ENCODE results near the gene SELENOW.
"Not testable (repeated sequence)": the region's sequence is repeated elsewhere in the genome, so short reads cannot be mapped to it uniquely, and the experiment has no call there.

Gene SELENOW

DNA sequence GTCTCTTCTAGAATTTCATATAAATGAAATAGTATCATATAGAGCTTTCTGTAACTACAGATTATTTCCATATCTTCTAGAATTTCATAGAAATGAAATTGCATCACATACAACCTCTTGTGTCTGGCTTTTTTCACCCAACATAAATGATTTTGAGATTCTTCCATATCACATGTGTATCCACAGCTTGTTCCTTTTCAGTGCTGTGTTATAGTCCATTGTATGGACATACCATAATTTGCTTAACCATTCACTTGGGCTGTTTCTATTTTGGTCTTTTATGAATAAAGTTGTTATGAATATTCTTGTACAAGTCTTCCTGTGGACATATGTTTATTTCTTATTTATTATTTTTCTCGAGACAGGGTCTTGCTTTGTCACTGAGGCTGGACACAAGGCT lies 14.1 kb downstream of the SELENOW start:
- no peaks in the 10 kb centered on the region for H3K4me1 ChIP-seq (ENCODE audit: control insufficient read depth, low read depth, low read length)
- no peak overlapping the region for H3K4me3 ChIP-seq (ENCODE audit: low read length)
- H3K9ac ChIP-seq (ENCODE audit: low read length): no peak overlapping the region
- H3K27me3 ChIP-seq (ENCODE audit: control insufficient read depth, insufficient read depth, low read length): no peaks in the 10 kb centered on the region
- H3K36me3 ChIP-seq (ENCODE audit: control insufficient read depth, low read depth, low read length): no peaks in the 10 kb centered on the region
- no peak overlapping the region for H3K27ac ChIP-seq (ENCODE audit: low read length)
- peaks cover 2% of the 10 kb centered on the region for H3K9me3 ChIP-seq (ENCODE audit: control insufficient read depth, low read depth, low read length)

DNA sequence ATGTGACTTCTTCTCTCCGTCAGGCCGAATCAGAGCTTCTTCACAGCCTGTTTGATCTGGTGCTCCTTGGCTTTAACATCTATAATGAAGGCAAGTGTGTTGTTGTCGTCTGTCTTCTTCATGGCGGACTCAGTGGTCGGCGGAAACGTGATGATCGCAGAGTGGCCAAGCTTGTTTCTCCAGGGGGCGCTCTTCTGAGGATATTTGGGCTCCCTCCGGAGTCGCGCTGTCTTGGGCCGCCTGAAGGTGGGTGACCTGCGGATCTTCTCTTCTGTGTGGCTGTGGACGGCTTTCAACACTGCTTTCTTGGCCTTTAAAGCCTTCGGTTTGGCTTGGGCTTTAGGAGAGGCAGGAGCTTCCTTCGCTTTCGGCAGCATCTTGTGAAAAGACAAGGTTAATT lies 16.0 kb downstream of the SELENOW start:
- H3K27me3 ChIP-seq (ENCODE audit: control insufficient read depth, insufficient read depth, low read length): no peaks in the 10 kb centered on the region
- H3K4me3 ChIP-seq (ENCODE audit: low read length): no peak overlapping the region
- no peaks in the 10 kb centered on the region for H3K4me1 ChIP-seq (ENCODE audit: control insufficient read depth, low read depth, low read length)
- H3K27ac ChIP-seq (ENCODE audit: low read length): no peak overlapping the region
- no peak overlapping the region for H3K9ac ChIP-seq (ENCODE audit: low read length)
- H3K36me3 ChIP-seq (ENCODE audit: control insufficient read depth, low read depth, low read length): no peaks in the 10 kb centered on the region
- peaks cover 2% of the 10 kb centered on the region for H3K9me3 ChIP-seq (ENCODE audit: control insufficient read depth, low read depth, low read length)

DNA sequence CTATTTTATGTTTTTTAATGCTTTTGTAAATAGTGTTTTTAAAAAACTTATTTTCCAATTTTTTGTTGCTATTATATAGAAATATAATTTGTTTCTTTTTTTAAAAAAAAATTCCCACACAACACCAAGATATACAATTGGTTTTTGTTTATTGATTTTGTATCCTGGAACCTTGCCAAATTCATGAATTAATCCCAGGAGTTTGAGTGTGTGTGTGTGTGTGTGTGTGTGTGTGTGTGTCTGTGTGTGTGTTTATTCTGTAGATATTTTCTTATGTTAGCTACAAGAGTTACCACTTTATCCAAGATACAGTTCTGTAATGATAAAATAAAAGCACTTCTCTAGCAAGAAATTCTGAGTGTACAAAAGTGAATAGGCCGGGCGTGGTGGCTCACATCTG lies 18.3 kb downstream of the SELENOW start:
- H3K27me3 ChIP-seq (ENCODE audit: control insufficient read depth, insufficient read depth, low read length): no peaks in the 10 kb centered on the region
- H3K4me1 ChIP-seq (ENCODE audit: control insufficient read depth, low read depth, low read length): no peaks in the 10 kb centered on the region
- no peak overlapping the region for H3K4me3 ChIP-seq (ENCODE audit: low read length)
- peaks cover 6% of the 10 kb centered on the region for H3K9me3 ChIP-seq (ENCODE audit: control insufficient read depth, low read depth, low read length)
- H3K36me3 ChIP-seq (ENCODE audit: control insufficient read depth, low read depth, low read length): no peaks in the 10 kb centered on the region
- no peak overlapping the region for H3K9ac ChIP-seq (ENCODE audit: low read length)
- no peak overlapping the region for H3K27ac ChIP-seq (ENCODE audit: low read length)

GRCh38 chr19:47797996-47798903 lies 19.7 kb downstream of the SELENOW start:
- Histone ChIP-seq H3K27ac (ENCODE audit: low read length) (no peak overlapping the region), H3K4me1 (ENCODE audit: control insufficient read depth, low read depth, low read length) (no peaks in the 10 kb centered on the region), H3K36me3 (ENCODE audit: control insufficient read depth, low read depth, low read length) (no peaks in the 10 kb centered on the region), H3K27me3 (ENCODE audit: control insufficient read depth, insufficient read depth, low read length) (no peaks in the 10 kb centered on the region), H3K9me3 (ENCODE audit: control insufficient read depth, low read depth, low read length) (peaks cover 4% of the 10 kb centered on the region), H3K9ac (ENCODE audit: low read length) (no peak overlapping the region), H3K4me3 (ENCODE audit: low read length) (no peak overlapping the region)

DNA sequence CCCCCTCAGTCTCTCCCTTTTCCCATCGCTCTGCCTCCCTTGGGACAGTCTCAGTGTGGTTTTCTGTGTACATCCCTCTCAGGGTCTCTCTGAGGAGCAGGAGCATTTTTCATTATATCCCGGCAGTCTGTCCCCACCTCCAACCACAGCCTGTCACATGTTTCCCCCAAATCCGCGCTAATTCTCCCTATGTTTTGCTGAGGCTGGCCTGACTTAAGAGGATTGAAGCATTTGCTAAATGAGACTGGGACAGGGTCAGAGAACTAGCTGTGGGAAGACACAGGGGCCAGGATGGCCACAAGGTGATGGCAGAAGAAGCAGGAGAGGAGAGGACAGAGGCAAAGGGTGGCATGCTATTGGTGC lies 20.4 kb downstream of the SELENOW start:
- Histone ChIP-seq H3K9ac (ENCODE audit: low read length) (no peak overlapping the region), H3K27ac (ENCODE audit: low read length) (no peak overlapping the region), H3K4me1 (ENCODE audit: control insufficient read depth, low read depth, low read length) (no peaks in the 10 kb centered on the region), H3K4me3 (ENCODE audit: low read length) (no peak overlapping the region), H3K9me3 (ENCODE audit: control insufficient read depth, low read depth, low read length) (peaks cover 4% of the 10 kb centered on the region), H3K36me3 (ENCODE audit: control insufficient read depth, low read depth, low read length) (no peaks in the 10 kb centered on the region), H3K27me3 (ENCODE audit: control insufficient read depth, insufficient read depth, low read length) (no peaks in the 10 kb centered on the region)

DNA sequence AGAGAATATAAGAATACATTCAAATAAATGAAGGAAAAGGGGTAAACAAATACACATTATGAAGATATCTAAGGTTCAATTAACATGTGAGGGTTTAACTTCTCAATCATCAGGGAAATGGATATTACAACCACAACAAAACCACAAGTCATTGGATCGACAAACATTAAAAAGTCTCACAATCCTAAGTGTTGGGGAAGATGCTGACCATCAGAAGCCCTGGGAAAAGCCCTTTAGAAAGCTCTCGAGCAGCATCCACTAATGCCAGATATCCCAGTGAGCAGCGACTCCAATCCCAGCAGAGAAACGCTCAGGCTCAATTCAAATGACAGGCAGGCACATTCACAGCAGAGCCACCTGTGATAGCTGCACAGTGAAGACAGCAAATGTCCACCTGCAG lies 22.8 kb downstream of the SELENOW start:
- Histone ChIP-seq H3K36me3 (ENCODE audit: control insufficient read depth, low read depth, low read length) (no peaks in the 10 kb centered on the region), H3K27me3 (ENCODE audit: control insufficient read depth, insufficient read depth, low read length) (no peaks in the 10 kb centered on the region), H3K9me3 (ENCODE audit: control insufficient read depth, low read depth, low read length) (peaks cover 4% of the 10 kb centered on the region), H3K9ac (ENCODE audit: low read length) (no peak overlapping the region), H3K27ac (ENCODE audit: low read length) (no peak overlapping the region), H3K4me1 (ENCODE audit: control insufficient read depth, low read depth, low read length) (no peaks in the 10 kb centered on the region), H3K4me3 (ENCODE audit: low read length) (no peak overlapping the region)

GRCh38 chr19:47802521-47803043 lies 24.1 kb downstream of the SELENOW start:
- Histone ChIP-seq H3K36me3 (ENCODE audit: control insufficient read depth, low read depth, low read length) (no peaks in the 10 kb centered on the region), H3K27ac (ENCODE audit: low read length) (no peak overlapping the region), H3K9me3 (ENCODE audit: control insufficient read depth, low read depth, low read length) (peaks cover 4% of the 10 kb centered on the region), H3K4me3 (ENCODE audit: low read length) (no peak overlapping the region), H3K4me1 (ENCODE audit: control insufficient read depth, low read depth, low read length) (no peaks in the 10 kb centered on the region), H3K9ac (ENCODE audit: low read length) (no peak overlapping the region), H3K27me3 (ENCODE audit: control insufficient read depth, insufficient read depth, low read length) (no peaks in the 10 kb centered on the region)

GRCh38 chr19:47803148-47803547 lies 24.6 kb downstream of the SELENOW start:
- H3K27ac ChIP-seq (ENCODE audit: low read length); H3K27me3 ChIP-seq (ENCODE audit: control insufficient read depth, insufficient read depth, low read length); H3K4me3 ChIP-seq (ENCODE audit: low read length); H3K4me1 ChIP-seq (ENCODE audit: control insufficient read depth, low read depth, low read length); H3K9ac ChIP-seq (ENCODE audit: low read length); H3K36me3 ChIP-seq (ENCODE audit: control insufficient read depth, low read depth, low read length); H3K9me3 ChIP-seq (ENCODE audit: control insufficient read depth, low read depth, low read length): not testable (repeated sequence)

GRCh38 chr19:47803671-47804070 lies 25.2 kb downstream of the SELENOW start:
- H3K4me1 ChIP-seq (ENCODE audit: control insufficient read depth, low read depth, low read length); H3K9me3 ChIP-seq (ENCODE audit: control insufficient read depth, low read depth, low read length); H3K36me3 ChIP-seq (ENCODE audit: control insufficient read depth, low read depth, low read length); H3K27ac ChIP-seq (ENCODE audit: low read length); H3K4me3 ChIP-seq (ENCODE audit: low read length); H3K9ac ChIP-seq (ENCODE audit: low read length); H3K27me3 ChIP-seq (ENCODE audit: control insufficient read depth, insufficient read depth, low read length): not testable (repeated sequence)

DNA sequence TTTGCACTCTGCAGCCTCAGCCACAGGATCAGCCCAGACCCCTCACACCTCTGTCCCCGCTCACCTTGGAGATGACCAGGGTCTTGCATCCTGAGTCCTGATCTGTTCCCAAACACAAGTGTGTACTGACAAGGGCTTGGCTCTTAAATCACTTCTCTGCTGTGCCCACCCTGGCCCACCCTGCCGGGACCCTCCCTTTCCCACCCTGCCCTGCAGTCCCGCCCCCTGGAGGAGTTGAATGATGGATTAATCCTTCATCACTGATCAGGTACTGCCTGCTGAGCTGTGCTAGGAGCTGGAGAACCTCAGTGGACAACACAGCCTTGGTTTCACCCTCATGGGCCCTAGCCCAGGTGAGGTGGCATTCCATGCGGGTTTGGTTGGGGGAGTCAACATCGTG lies 25.9 kb downstream of the SELENOW start, which contains the start of gene TPRX1:
TSS of gene TPRX1 (minus strand) at position 101 of the 400 bp plus-strand sequence. CDS start at position 89, 12 bp downstream.
- not testable (repeated sequence) for H3K27ac ChIP-seq (ENCODE audit: low read length); H3K9ac ChIP-seq (ENCODE audit: low read length); H3K4me3 ChIP-seq (ENCODE audit: low read length); H3K9me3 ChIP-seq (ENCODE audit: control insufficient read depth, low read depth, low read length); H3K36me3 ChIP-seq (ENCODE audit: control insufficient read depth, low read depth, low read length); H3K27me3 ChIP-seq (ENCODE audit: control insufficient read depth, insufficient read depth, low read length); H3K4me1 ChIP-seq (ENCODE audit: control insufficient read depth, low read depth, low read length)

- Histone ChIP-seq H3K4me1 (ENCODE audit: control insufficient read depth, low read depth, low read length) (no peaks in the 10 kb centered on the region), H3K9ac (ENCODE audit: low read length) (no peak overlapping the region), H3K27ac (ENCODE audit: low read length) (no peak overlapping the region), H3K9me3 (ENCODE audit: control insufficient read depth, low read depth, low read length) (peaks cover 4% of the 10 kb centered on the region), H3K36me3 (ENCODE audit: control insufficient read depth, low read depth, low read length) (no peaks in the 10 kb centered on the region), H3K4me3 (ENCODE audit: low read length) (no peak overlapping the region), H3K27me3 (ENCODE audit: control insufficient read depth, insufficient read depth, low read length) (no peaks in the 10 kb centered on the region)
These were observed 26.8 kb downstream of the SELENOW start for GRCh38 chr19:47805313-47805712.

DNA sequence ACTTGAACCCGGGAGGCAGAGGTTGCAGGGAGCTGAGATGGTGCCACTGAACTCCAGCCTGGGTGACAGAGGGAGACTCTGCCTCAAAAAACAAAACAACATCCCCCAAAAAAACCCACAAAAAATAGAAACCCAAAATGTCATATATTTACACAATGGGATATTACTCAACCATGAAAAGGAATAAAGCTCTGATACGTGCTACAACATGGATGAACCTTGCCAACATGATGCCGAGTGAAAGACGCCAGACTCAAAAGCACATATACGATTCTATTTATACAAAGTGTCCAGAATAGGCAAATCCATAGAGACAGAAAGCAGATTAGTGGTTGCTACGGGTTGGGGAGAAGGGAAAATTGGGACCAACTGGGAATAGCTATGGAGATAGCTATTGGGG lies 27.9 kb downstream of the SELENOW start:
- Histone ChIP-seq H3K27me3 (ENCODE audit: control insufficient read depth, insufficient read depth, low read length) (no peaks in the 10 kb centered on the region), H3K9ac (ENCODE audit: low read length) (no peak overlapping the region), H3K36me3 (ENCODE audit: control insufficient read depth, low read depth, low read length) (no peaks in the 10 kb centered on the region), H3K9me3 (ENCODE audit: control insufficient read depth, low read depth, low read length) (no peaks in the 10 kb centered on the region), H3K4me1 (ENCODE audit: control insufficient read depth, low read depth, low read length) (no peaks in the 10 kb centered on the region), H3K4me3 (ENCODE audit: low read length) (no peak overlapping the region), H3K27ac (ENCODE audit: low read length) (no peak overlapping the region)
